ENCODE measurements around the gene C4orf50. TPM values are rescaled to one million over a fixed set of nuclear protein-coding genes. Genes with fewer than 3 reads are reported as not detected.
"Not testable (repeated sequence)": the region's sequence is repeated elsewhere in the genome, so short reads cannot be mapped to it uniquely, and the experiment has no call there.

C4orf50 gene
- polyA plus RNA-seq, 1 donor from 2014 or later = not detected

GRCh38 chr4:6017030-6017429 is 1.2 kb downstream of the C4orf50 start:
- Mint-ChIP-seq H3K4me3 (no peak overlapping the region), H3K27ac (no peak overlapping the region), H3K27me3 (peaks cover 4% of the 10 kb centered on the region), H3K36me3 (peaks cover 6% of the 10 kb centered on the region), H3K9me3 (peaks cover 0 to 2% (median 0%) of the 10 kb centered on the region in 3 donors), H3K4me1 (peaks cover 0 to 2% (median 0%) of the 10 kb centered on the region in 3 donors)

GRCh38 chr4:6013564-6013963 is 4.7 kb downstream of the C4orf50 start:
- Mint-ChIP-seq H3K4me1 (peaks cover 0 to 2% (median 0%) of the 10 kb centered on the region in 3 donors), H3K36me3 (peaks cover 5% of the 10 kb centered on the region), H3K27me3 (peaks cover 17% of the 10 kb centered on the region), H3K4me3 (no peak overlapping the region), H3K27ac (no peak overlapping the region), H3K9me3 (peaks cover 0 to 2% (median 0%) of the 10 kb centered on the region in 3 donors)

GRCh38 chr4:6012200-6012599 is 6.0 kb downstream of the C4orf50 start:
- Mint-ChIP-seq H3K9me3 (no peaks in the 10 kb centered on the region), H3K27me3 (peaks cover 20% of the 10 kb centered on the region), H3K27ac (no peak overlapping the region), H3K4me3 (no peak overlapping the region), H3K36me3 (peaks cover 5% of the 10 kb centered on the region), H3K4me1 (no peaks in the 10 kb centered on the region)

GRCh38 chr4:6011686-6012085 is 6.5 kb downstream of the C4orf50 start:
- Mint-ChIP-seq H3K4me1 (no peaks in the 10 kb centered on the region), H3K27ac (no peak overlapping the region), H3K36me3 (peaks cover 2% of the 10 kb centered on the region), H3K4me3 (peak overlapping the region in 1 of 4 donors; percentile 68), H3K27me3 (peaks cover 20% of the 10 kb centered on the region), H3K9me3 (peaks cover 0 to 2% (median 0%) of the 10 kb centered on the region in 3 donors)

- no peaks in the 10 kb centered on the region for H3K4me1 Mint-ChIP-seq
- H3K27ac Mint-ChIP-seq = no peak overlapping the region
- H3K36me3 Mint-ChIP-seq = peaks cover 2% of the 10 kb centered on the region
- peaks cover 20% of the 10 kb centered on the region for H3K27me3 Mint-ChIP-seq
- peak overlapping the region in 1 of 4 donors; percentile 68 for H3K4me3 Mint-ChIP-seq
- H3K9me3 Mint-ChIP-seq = peaks cover 0 to 2% (median 0%) of the 10 kb centered on the region in 3 donors
These were observed 7.0 kb downstream of the C4orf50 start for GRCh38 chr4:6011271-6011671.

GRCh38 chr4:6010789-6011188 is 7.4 kb downstream of the C4orf50 start:
- H3K36me3 Mint-ChIP-seq = peaks cover 2% of the 10 kb centered on the region
- H3K27me3 Mint-ChIP-seq = peaks cover 20% of the 10 kb centered on the region
- no peak overlapping the region for H3K27ac Mint-ChIP-seq
- no peaks in the 10 kb centered on the region for H3K4me1 Mint-ChIP-seq
- H3K9me3 Mint-ChIP-seq = peaks cover 0 to 2% (median 0%) of the 10 kb centered on the region in 3 donors
- no peak overlapping the region for H3K4me3 Mint-ChIP-seq

- Mint-ChIP-seq H3K9me3 (peaks cover 0 to 2% (median 0%) of the 10 kb centered on the region in 3 donors), H3K27ac (no peak overlapping the region), H3K36me3 (peaks cover 2% of the 10 kb centered on the region), H3K27me3 (peaks cover 20% of the 10 kb centered on the region), H3K4me1 (no peaks in the 10 kb centered on the region), H3K4me3 (no peak overlapping the region)
These were observed 8.8 kb downstream of the C4orf50 start for GRCh38 chr4:6009452-6009851.

- peaks cover 2% of the 10 kb centered on the region for H3K36me3 Mint-ChIP-seq
- peaks cover 0 to 2% (median 0%) of the 10 kb centered on the region in 3 donors for H3K9me3 Mint-ChIP-seq
- no peak overlapping the region for H3K4me3 Mint-ChIP-seq
- no peaks in the 10 kb centered on the region for H3K4me1 Mint-ChIP-seq
- H3K27ac Mint-ChIP-seq = no peak overlapping the region
- H3K27me3 Mint-ChIP-seq = peaks cover 20% of the 10 kb centered on the region
These were observed 9.4 kb downstream of the C4orf50 start for GRCh38 chr4:6008766-6009385.

GRCh38 chr4:6008092-6008551 is 10.1 kb downstream of the C4orf50 start:
- H3K27ac Mint-ChIP-seq = no peak overlapping the region
- no peaks in the 10 kb centered on the region for H3K4me1 Mint-ChIP-seq
- H3K9me3 Mint-ChIP-seq = peaks cover 0 to 2% (median 0%) of the 10 kb centered on the region in 3 donors
- H3K27me3 Mint-ChIP-seq = peaks cover 16% of the 10 kb centered on the region
- peaks cover 2% of the 10 kb centered on the region for H3K36me3 Mint-ChIP-seq
- H3K4me3 Mint-ChIP-seq = no peak overlapping the region

- Mint-ChIP-seq H3K27ac (no peak overlapping the region), H3K4me1 (no peaks in the 10 kb centered on the region), H3K36me3 (no peaks in the 10 kb centered on the region), H3K27me3 (peaks cover 12% of the 10 kb centered on the region), H3K9me3 (peaks cover 0 to 2% (median 1%) of the 10 kb centered on the region in 3 donors), H3K4me3 (no peak overlapping the region)
These were observed 13.1 kb downstream of the C4orf50 start for GRCh38 chr4:6005175-6005574.

- H3K4me1 Mint-ChIP-seq = not testable (repeated sequence)
These were observed 14.7 kb downstream of the C4orf50 start for GRCh38 chr4:6003485-6003884.

GRCh38 chr4:6002926-6003325 is 15.3 kb downstream of the C4orf50 start:
- peaks cover 0 to 2% (median 1%) of the 10 kb centered on the region in 3 donors for H3K9me3 Mint-ChIP-seq
- peaks cover 0 to 2% (median 0%) of the 10 kb centered on the region in 3 donors for H3K4me1 Mint-ChIP-seq
- no peak overlapping the region for H3K4me3 Mint-ChIP-seq
- H3K36me3 Mint-ChIP-seq = no peaks in the 10 kb centered on the region
- peaks cover 7% of the 10 kb centered on the region for H3K27me3 Mint-ChIP-seq
- no peak overlapping the region for H3K27ac Mint-ChIP-seq

More at GRCh38 chr4:6003485-6003884, 14.7 kb downstream of the C4orf50 start:
- H3K36me3 Mint-ChIP-seq, H3K27ac Mint-ChIP-seq, H3K9me3 Mint-ChIP-seq, H3K27me3 Mint-ChIP-seq, H3K4me3 Mint-ChIP-seq: not testable (repeated sequence)

GRCh38 chr4:6002492-6002833 is 15.8 kb downstream of the C4orf50 start:
- H3K27me3 Mint-ChIP-seq = peaks cover 7% of the 10 kb centered on the region
- H3K9me3 Mint-ChIP-seq = peaks cover 0 to 2% (median 1%) of the 10 kb centered on the region in 3 donors
- no peak overlapping the region for H3K27ac Mint-ChIP-seq
- H3K4me3 Mint-ChIP-seq = no peak overlapping the region
- no peaks in the 10 kb centered on the region for H3K36me3 Mint-ChIP-seq
- H3K4me1 Mint-ChIP-seq = peaks cover 0 to 2% (median 0%) of the 10 kb centered on the region in 3 donors

- Mint-ChIP-seq H3K4me3 (no peak overlapping the region), H3K27ac (no peak overlapping the region), H3K27me3 (peaks cover 11% of the 10 kb centered on the region), H3K36me3 (no peaks in the 10 kb centered on the region), H3K9me3 (peaks cover 0 to 2% (median under 1%) of the 10 kb centered on the region in 3 donors), H3K4me1 (peaks cover 0 to 2% (median 0%) of the 10 kb centered on the region in 3 donors)
These were observed 16.3 kb downstream of the C4orf50 start for GRCh38 chr4:6001680-6002491.

- Mint-ChIP-seq H3K36me3 (no peaks in the 10 kb centered on the region), H3K4me3 (no peak overlapping the region), H3K27ac (no peak overlapping the region), H3K4me1 (peaks cover 0 to 2% (median 0%) of the 10 kb centered on the region in 3 donors), H3K9me3 (peaks cover 0 to 3% (median 0%) of the 10 kb centered on the region in 3 donors), H3K27me3 (peaks cover 17% of the 10 kb centered on the region)
These were observed 18.3 kb downstream of the C4orf50 start for GRCh38 chr4:5999830-6000365.
